K562 (cell line): ENCODE measurements around the gene LAMTOR4. TPM values are rescaled to one million over a fixed set of nuclear protein-coding genes. Genes with fewer than 3 reads are reported as not detected.

ENCODE experiments used
- C11orf30 ChIP-seq: fragments of 450-650 bp; IDR thresholded peaks from 2 replicates; pipeline ENCODE4 v1.6.1; 2016; ENCODE audit warnings: low read depth, mild to moderate bottlenecking
- CBX1 ChIP-seq: sonication (generic); IDR thresholded peaks from 2 replicates; pipeline ENCODE4 v1.6.1; 2016; ENCODE audit warnings: antibody characterized with exemption, low read depth, mild to moderate bottlenecking
- CREB3L1 ChIP-seq: fragments of 450-650 bp; IDR thresholded peaks from 2 replicates; pipeline ENCODE4 v1.6.1; 2014; ENCODE audit warnings: low read depth, mild to moderate bottlenecking, moderate library complexity, borderline replicate concordance
- ETS2 ChIP-seq: IDR thresholded peaks from 2 replicates; pipeline ENCODE4 v1.6.1; 2016; ENCODE audit warnings: borderline replicate concordance, missing genetic modification characterization, mild to moderate bottlenecking, moderate library complexity, missing compliant biosample characterization; ENCODE audit not compliant: poor library complexity, severe bottlenecking
- FOXM1 ChIP-seq, 2 experiments: fragments of 450-650 bp in 1 of 2; sonication (generic) in 1 of 2; formaldehyde crosslinking in 1 of 2; IDR thresholded peaks; 2 replicates each; pipeline versions ENCODE4 v1.6.1 to v1.9.0; 2017 to 2022; ENCODE audit warnings: low read depth in 2 of 2, mild to moderate bottlenecking in 2 of 2, missing genetic modification reagents in 1 of 2, moderate library complexity in 1 of 2
- HCFC1 ChIP-seq: IDR thresholded peaks from 2 replicates; pipeline ENCODE4 v1.6.1; 2012; ENCODE audit warnings: low read depth, low read length, improper control_type of control experiment
- HDAC2 ChIP-seq: fragments of 450-650 bp; IDR thresholded peaks from 2 replicates; pipeline ENCODE4 v1.6.1; 2016; ENCODE audit warnings: mild to moderate bottlenecking
- HLTF ChIP-seq: fragments of 450-650 bp; IDR thresholded peaks from 2 replicates; pipeline ENCODE4 v1.6.1; 2016
- KDM4B ChIP-seq, 2 experiments: fragments of 450-650 bp in 1 of 2; sonication (generic) in 1 of 2; IDR thresholded peaks; 2 replicates each; pipeline ENCODE4 v1.6.1; 2016 to 2017; ENCODE audit warnings: borderline replicate concordance in 2 of 2, antibody characterized with exemption in 1 of 2, low read depth in 1 of 2, mild to moderate bottlenecking in 1 of 2
- KLF1 ChIP-seq: fragments of 450-650 bp; IDR thresholded peaks from 2 replicates; pipeline ENCODE4 v1.6.1; 2016; ENCODE audit warnings: missing genetic modification characterization, missing compliant biosample characterization
- KLF6 ChIP-seq: fragments of 250-450 bp; sonication (Bioruptor Pico); IDR thresholded peaks from 2 replicates; pipeline ENCODE4 v1.4.0; 2020; ENCODE audit warnings: mild to moderate bottlenecking, moderate library complexity, borderline replicate concordance
- L3MBTL2 ChIP-seq: fragments of 450-650 bp; IDR thresholded peaks from 2 replicates; pipeline ENCODE4 v1.6.1; 2016; ENCODE audit warnings: mild to moderate bottlenecking, moderate library complexity
- NCOR1 ChIP-seq: fragments of 450-650 bp; IDR thresholded peaks from 2 replicates; pipeline ENCODE4 v1.6.1; 2016; ENCODE audit warnings: mild to moderate bottlenecking, moderate library complexity
- NR2F6 ChIP-seq: fragments of 450-650 bp; formaldehyde crosslinking; IDR thresholded peaks from 2 replicates; pipeline ENCODE4 v1.4.0; 2020; ENCODE audit warnings: mild to moderate bottlenecking
- POLR2AphosphoS2 ChIP-seq: IDR thresholded peaks from 2 replicates; pipeline ENCODE4 v1.6.1; 2012; ENCODE audit warnings: low read length, improper control_type of control experiment
- SIN3A ChIP-seq, 2 experiments: fragments of 150-350 bp in 1 of 2; IDR thresholded peaks; 2 replicates each; pipeline ENCODE4 v1.6.1; 2011 to 2016; ENCODE audit warnings: borderline replicate concordance in 2 of 2, low read depth in 2 of 2, low read length in 2 of 2, mild to moderate bottlenecking in 2 of 2, moderate library complexity in 2 of 2; ENCODE audit not compliant: control insufficient read depth in 1 of 2
- SUPT5H ChIP-seq: fragments of 450-650 bp; IDR thresholded peaks from 2 replicates; pipeline ENCODE4 v1.6.1; 2016
- TGIF2 ChIP-seq: sonication (generic); formaldehyde crosslinking; IDR thresholded peaks from 2 replicates; pipeline ENCODE4 v1.8.1; 2022; ENCODE audit warnings: mild to moderate bottlenecking, missing genetic modification reagents, moderate library complexity
- ZBTB26 ChIP-seq: fragments of 450-650 bp; formaldehyde crosslinking; IDR thresholded peaks from 2 replicates; pipeline ENCODE4 v1.4.0; 2022; ENCODE audit warnings: missing genetic modification characterization
- ZBTB7A ChIP-seq: IDR thresholded peaks from 2 replicates; pipeline ENCODE4 v1.6.1; 2011; ENCODE audit warnings: low read depth, mild to moderate bottlenecking, low read length, moderate library complexity, borderline replicate concordance; ENCODE audit not compliant: control insufficient read depth
- ZC3H8 ChIP-seq: fragments of 450-650 bp; IDR thresholded peaks from 2 replicates; pipeline ENCODE4 v1.6.1; 2017
- ZNF316 ChIP-seq: fragments of 450-650 bp; IDR thresholded peaks from 2 replicates; pipeline ENCODE4 v1.6.1; 2016
- ZNF444 ChIP-seq: fragments of 250-450 bp; sonication (Bioruptor Pico); IDR thresholded peaks from 2 replicates; pipeline ENCODE4 v1.4.0; 2020; ENCODE audit warnings: mild to moderate bottlenecking, moderate library complexity
- ZNF561 ChIP-seq: fragments of 450-650 bp; formaldehyde crosslinking; conservative IDR thresholded peaks from 2 replicates; pipeline ENCODE4 v1.4.0; 2020; ENCODE audit warnings: mild to moderate bottlenecking, moderate library complexity
- polyA plus RNA-seq, 8 experiments: library from polyadenylated mRNA; depleted of rRNA in 4 of 8; stranded (reverse) in 5 of 8; unstranded in 3 of 8; fragments of >200 nt; fragmentation: Nextera tagmentation in 2 of 8; fragmentation: Illumina TruSeq in 1 of 8; extraction: Ambion mirVana in 2 of 8; extraction: Trizol in 1 of 8; gene quantifications; 2 replicates each; pipeline versions ENCODE4 v1.2.1 to v1.2.3, GENCODE V29; 2011 to 2014; ENCODE audit warnings: inconsistent platforms in 1 of 8, missing spikeins in 1 of 8
- total RNA-seq, 7 experiments: library from RNA; depleted of rRNA in 6 of 7; stranded (reverse); fragments of >200 nt in 6 of 7; fragmentation: Illumina TruSeq in 2 of 7; extraction: Trizol in 2 of 7; gene quantifications; 2 replicates each; pipeline versions ENCODE4 v1.2.1 to v1.2.3, GENCODE V29; 2011 to 2021; ENCODE audit warnings: low replicate concordance in 1 of 7
- TF ChIP-seq, protein P1 (sequence below): fragments of 450-650 bp; formaldehyde crosslinking; IDR thresholded peaks from 2 replicates; pipeline ENCODE4 v1.4.0; 2022; ENCODE audit warnings: mild to moderate bottlenecking, moderate library complexity

The LAMTOR4 gene
- total and polyA plus RNA-seq, 9 of the 15 experiments (the other 6 are each of a cell fraction or from before 2014, with no cell fraction given) = 79.6 to 314 (median 195) TPM

GRCh38 chr7:100119072-100119969 lies 29.4 kb upstream of the LAMTOR4 start, which contains the start of the genes CNPY4 and TAF6 (continued):
- TF ChIP-seq TGIF2 (CRISPR knock-in tag) (no peak), ZNF444 (CRISPR knock-in tag) (0 out of 2 replicates have a peak, but pooled peaks have one; percentile 53), ZNF316 (no peak), FOXM1 (IDR thresholded peaks at IDR 0.05; ENCODE audit: low read depth) (peak; percentile 77), FOXM1 (CRISPR knock-in tag; IDR thresholded peaks at IDR 0.05; ENCODE audit: low read depth) (no peak; the same call in 1 of the 2 replicates), NCOR1 (peak; percentile 34), ZBTB7A (peak; percentile 73; the same call in 1 of the 2 replicates), ZBTB26 (CRISPR knock-in tag) (peak; percentile 88; the same call in 1 of the 2 replicates), ETS2 (tag) (no peak), SIN3A (IDR thresholded peaks at IDR 0.05; ENCODE audit: borderline replicate concordance in 2 of 2, control insufficient read depth in 1 of 2, low read depth in 2 of 2, low read length in 2 of 2) (peak; percentile 80 to 91; a peak in 2 of 4 replicates), NR2F6 (CRISPR knock-in tag) (peak; percentile 86; the same call in 1 of the 2 replicates), CBX1 (peak; percentile 76; the same call in 1 of the 2 replicates), KDM4B (IDR thresholded peaks at IDR 0.05; ENCODE audit: borderline replicate concordance in 2 of 2, low read depth in 1 of 2) (peak in 1 of 2 experiments; percentile 15; a peak in 1 of 4 replicates), KLF1 (tag) (peak; percentile 91), CREB3L1 (peak; percentile 59), HDAC2 (peak; percentile 53; the same call in 1 of the 2 replicates), POLR2AphosphoS2 (peak; percentile 66; the same call in 1 of the 2 replicates), HLTF (no peak), L3MBTL2 (no peak; the same call in 1 of the 2 replicates), HCFC1 (peak; percentile 67), KLF6 (CRISPR knock-in tag) (peak; percentile 80; the same call in 1 of the 2 replicates), C11orf30 (peak; percentile 90), SUPT5H (peak; percentile 94), ZNF561 (CRISPR knock-in tag) (no peak), ZC3H8 (no peak)
- TF ChIP-seq, protein P1, sequence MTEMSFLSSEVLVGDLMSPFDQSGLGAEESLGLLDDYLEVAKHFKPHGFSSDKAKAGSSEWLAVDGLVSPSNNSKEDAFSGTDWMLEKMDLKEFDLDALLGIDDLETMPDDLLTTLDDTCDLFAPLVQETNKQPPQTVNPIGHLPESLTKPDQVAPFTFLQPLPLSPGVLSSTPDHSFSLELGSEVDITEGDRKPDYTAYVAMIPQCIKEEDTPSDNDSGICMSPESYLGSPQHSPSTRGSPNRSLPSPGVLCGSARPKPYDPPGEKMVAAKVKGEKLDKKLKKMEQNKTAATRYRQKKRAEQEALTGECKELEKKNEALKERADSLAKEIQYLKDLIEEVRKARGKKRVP = 0 out of 2 replicates have a peak, but pooled peaks have one; percentile 9
